Measurements from ENCODE around the gene FAM3D.
"Not testable (repeated sequence)": the region's sequence is repeated elsewhere in the genome, so short reads cannot be mapped to it uniquely, and the experiment has no call there.

The FAM3D gene

GRCh38 chr3:58704745-58705144 is 38.2 kb upstream of the FAM3D start:
- TF ChIP-seq CTCF (IDR thresholded peaks at IDR 0.05; ENCODE audit: low read depth, low read length): no peak
- no peak overlapping the region for H3K4me3 ChIP-seq (ENCODE audit: low read depth, low read length)

GRCh38 chr3:58704304-58704703 is 37.7 kb upstream of the FAM3D start:
- not testable (repeated sequence) for H3K4me3 ChIP-seq (ENCODE audit: low read depth, low read length)

DNA sequence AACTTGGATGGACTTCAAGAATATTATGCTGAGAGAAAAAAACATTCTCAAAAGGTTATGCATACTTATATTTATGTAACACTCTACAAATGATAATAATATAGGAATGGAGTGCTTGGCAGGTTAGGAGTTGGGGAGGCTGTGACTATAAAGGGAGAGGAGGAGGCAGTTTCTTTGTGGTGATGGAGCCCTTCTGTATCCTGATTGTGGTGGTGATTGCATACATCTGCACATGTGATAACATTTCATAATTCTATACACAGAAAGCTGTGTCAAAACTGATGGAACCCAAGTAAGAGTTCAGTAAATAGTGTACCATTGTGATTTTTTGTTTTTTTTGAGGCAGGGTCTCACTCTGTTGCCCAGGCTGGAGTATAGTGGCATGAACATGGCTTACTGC is 31.7 kb upstream of the FAM3D start:
- TF ChIP-seq CTCF (IDR thresholded peaks at IDR 0.05; ENCODE audit: low read depth, low read length): no peak

GRCh38 chr3:58697561-58697960 is 31.0 kb upstream of the FAM3D start:
- H3K4me3 ChIP-seq (ENCODE audit: low read depth, low read length): no peak overlapping the region
- TF ChIP-seq CTCF (IDR thresholded peaks at IDR 0.05; ENCODE audit: low read depth, low read length): no peak

More for the DNA sequence above, 31.7 kb upstream of the FAM3D start:
- no peak overlapping the region for H3K4me3 ChIP-seq (ENCODE audit: low read depth, low read length)

- H3K4me3 ChIP-seq (ENCODE audit: low read depth, low read length): peak overlapping the region; percentile 4; the same call in 1 of the 2 replicates
These were observed 30.2 kb upstream of the FAM3D start for GRCh38 chr3:58696813-58697212.

- no peak for TF ChIP-seq CTCF (IDR thresholded peaks at IDR 0.05; ENCODE audit: low read depth, low read length)
- no peak overlapping the region for H3K4me3 ChIP-seq (ENCODE audit: low read depth, low read length)
These were observed 29.5 kb upstream of the FAM3D start for GRCh38 chr3:58696093-58696492.

GRCh38 chr3:58695284-58695683 is 28.7 kb upstream of the FAM3D start:
- H3K4me3 ChIP-seq (ENCODE audit: low read depth, low read length): not testable (repeated sequence)

DNA sequence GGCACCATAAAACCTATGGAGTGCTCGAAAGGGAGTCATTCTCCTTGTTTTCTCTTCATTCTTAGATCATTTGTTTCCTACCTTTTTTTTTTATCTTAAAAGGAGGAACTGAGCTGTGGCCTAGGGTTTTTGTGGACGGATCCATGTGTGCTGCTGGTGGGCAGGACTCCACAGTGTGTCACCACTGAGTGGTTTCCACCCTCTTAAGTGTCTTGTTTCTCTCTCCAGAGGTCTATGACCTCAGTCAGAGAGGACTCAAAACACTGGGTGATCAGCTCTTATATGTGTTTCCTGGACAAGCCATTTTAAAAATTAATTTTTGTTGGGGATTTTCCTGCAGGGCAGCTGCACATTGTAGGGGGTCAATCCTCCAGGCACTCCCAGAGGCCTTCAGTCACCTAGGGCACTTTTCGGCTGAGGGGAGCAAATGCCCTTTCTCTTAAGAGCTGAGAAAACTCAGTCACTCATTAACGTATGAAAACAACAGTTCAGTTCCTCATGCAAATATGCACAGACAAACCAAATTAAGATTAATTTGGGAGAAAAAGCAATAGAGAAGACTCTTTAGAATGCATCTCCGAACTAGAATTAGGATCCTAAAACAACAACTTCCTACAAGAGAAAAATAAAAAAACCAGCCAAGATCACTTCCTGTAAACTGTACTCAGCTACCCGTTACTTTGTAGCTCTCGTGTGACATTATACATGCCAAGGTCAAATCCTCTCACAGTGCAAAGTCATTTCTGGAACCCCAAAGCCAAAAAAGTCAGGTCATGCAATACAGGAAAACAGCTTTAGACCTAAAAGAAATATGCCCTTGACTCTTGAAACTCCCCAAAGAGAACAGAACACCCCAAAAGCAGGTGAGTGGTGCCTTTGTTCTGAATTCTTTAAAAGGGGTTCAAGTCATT is 27.6 kb upstream of the FAM3D start:
- TF ChIP-seq CTCF (IDR thresholded peaks at IDR 0.05; ENCODE audit: low read depth, low read length): no peak
- no peak overlapping the region for H3K4me3 ChIP-seq (ENCODE audit: low read depth, low read length)

- no peak overlapping the region for H3K4me3 ChIP-seq (ENCODE audit: low read depth, low read length)
- no peak for TF ChIP-seq CTCF (IDR thresholded peaks at IDR 0.05; ENCODE audit: low read depth, low read length)
These were observed 25.9 kb upstream of the FAM3D start for GRCh38 chr3:58692484-58692883.
